HT-29 (cell line): ENCODE data around the gene TRMT1. TPM values are rescaled to one million over a fixed set of nuclear protein-coding genes. Genes with fewer than 3 reads are reported as not detected.

Experiments
- DNase-seq: peaks from one replicate; pipeline ENCODE4 v3.0.0-alpha.2; 2015; ENCODE audit warnings: low spot score
- total RNA-seq: library from RNA; depleted of rRNA; stranded (reverse); fragments of >200 nt; shearing (Covaris generic); gene quantifications from 2 replicates; pipeline ENCODE4 v1.2.3, GENCODE V29; 2014

The TRMT1 gene
- total RNA-seq, 1 experiment from 2014 or later = 52.8 TPM

GRCh38 chr19:13127051-13127450, 10.5 kb upstream of the TRMT1 start:
- DNase-seq = no peak

- no peak for DNase-seq
Measured at GRCh38 chr19:13122980-13123957, 6.7 kb upstream of the TRMT1 start.

- no peak for DNase-seq
Measured at GRCh38 chr19:13122275-13122878, 5.8 kb upstream of the TRMT1 start.

- no peak for DNase-seq
Measured at GRCh38 chr19:13121551-13122274, 5.2 kb upstream of the TRMT1 start.

GRCh38 chr19:13120817-13121216, 4.3 kb upstream of the TRMT1 start:
- DNase-seq = no peak

DNA sequence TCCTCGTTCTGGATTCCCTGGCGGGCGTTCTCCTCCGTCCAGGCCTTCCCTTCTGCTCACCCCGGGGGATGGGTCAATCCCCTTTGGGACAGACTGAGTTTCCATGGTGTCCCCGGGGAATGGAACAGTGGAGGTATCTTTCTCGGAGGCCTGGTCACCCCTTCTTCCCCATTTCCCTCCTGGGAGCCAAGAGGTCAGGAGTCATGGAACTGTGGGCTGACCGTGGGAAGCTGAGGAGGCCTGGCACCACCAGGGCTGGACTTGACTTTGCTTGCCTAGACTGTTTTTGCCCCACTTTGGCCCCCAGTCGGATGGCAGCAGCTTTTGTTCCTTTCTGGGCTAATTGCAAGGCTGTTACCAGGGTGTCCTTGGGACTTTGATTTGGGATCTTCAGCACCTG, 3.5 kb upstream of the TRMT1 start:
- DNase-seq = no peak

DNA sequence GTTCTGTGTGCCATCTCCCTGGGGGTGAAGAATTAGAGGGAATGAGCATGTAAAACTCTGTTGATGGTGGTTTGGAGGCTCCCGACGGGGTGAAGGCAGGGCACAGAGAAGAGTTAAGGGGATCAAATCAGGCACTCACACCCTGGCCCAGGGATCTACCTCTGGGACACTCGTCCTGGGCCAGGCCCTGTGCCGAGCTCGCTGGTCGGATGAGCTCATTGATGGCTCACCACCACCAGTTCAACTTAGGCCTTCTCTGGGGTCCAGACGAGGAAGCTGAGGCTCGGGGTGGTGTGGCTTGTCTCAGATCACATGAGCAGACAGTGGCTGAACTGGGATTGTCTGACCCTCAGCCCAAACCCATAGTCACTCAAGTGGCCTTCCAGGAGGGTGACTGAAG, 3.1 kb upstream of the TRMT1 start:
- no peak for DNase-seq

- no peak for DNase-seq
Measured at GRCh38 chr19:13118424-13119193, 2.1 kb upstream of the TRMT1 start.

DNA sequence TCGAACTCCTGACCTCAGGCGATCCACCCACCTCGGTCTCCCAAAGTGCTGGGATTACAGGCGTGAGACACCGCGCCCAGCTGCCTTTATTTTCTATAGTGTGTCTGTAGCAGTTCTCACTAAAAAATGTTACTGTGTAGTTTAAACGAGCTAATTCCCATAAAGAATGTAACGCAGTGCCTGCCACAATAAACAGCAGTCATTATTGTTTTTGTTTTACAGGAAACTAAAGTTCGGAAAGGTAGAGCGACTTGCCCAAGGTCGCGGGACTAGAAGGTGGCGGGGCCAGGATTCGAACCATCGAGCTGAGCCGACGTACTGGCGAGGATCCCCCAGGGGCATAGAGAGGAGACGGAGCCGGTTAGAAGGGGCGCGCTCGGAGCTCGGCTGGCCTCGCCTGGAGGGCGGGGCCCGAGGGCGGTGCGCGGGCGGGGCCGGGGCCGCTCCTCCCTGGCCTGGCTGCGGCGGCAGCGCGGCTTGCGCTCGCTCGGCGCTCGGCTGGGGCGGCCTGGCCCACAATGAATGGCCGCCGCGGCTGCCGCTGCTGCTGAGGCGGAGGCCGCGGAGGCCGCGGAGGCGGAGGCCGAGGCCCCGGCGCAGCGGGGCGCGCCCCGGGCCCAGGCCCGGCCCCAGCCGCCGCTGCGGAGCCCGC, 1.4 kb upstream of the TRMT1 start, which contains the start of gene NACC1:
TSS of gene NACC1 (plus strand) at position 493 of the 652 bp plus-strand sequence. CDS start 16,944 bp downstream, outside the sequence.
- peak; percentile 79 for DNase-seq

- DNase-seq = no peak
Measured at GRCh38 chr19:13117176-13117771, 734 bp upstream of the TRMT1 start.

GRCh38 chr19:13115936-13116281, 631 bp downstream of the TRMT1 start:
- DNase-seq = no peak

GRCh38 chr19:13112555-13112954, 4.0 kb downstream of the TRMT1 start:
- DNase-seq = no peak

GRCh38 chr19:13110099-13110610, 6.4 kb downstream of the TRMT1 start:
- DNase-seq = no peak

GRCh38 chr19:13109361-13110098, 7.0 kb downstream of the TRMT1 start:
- no peak for DNase-seq

DNA sequence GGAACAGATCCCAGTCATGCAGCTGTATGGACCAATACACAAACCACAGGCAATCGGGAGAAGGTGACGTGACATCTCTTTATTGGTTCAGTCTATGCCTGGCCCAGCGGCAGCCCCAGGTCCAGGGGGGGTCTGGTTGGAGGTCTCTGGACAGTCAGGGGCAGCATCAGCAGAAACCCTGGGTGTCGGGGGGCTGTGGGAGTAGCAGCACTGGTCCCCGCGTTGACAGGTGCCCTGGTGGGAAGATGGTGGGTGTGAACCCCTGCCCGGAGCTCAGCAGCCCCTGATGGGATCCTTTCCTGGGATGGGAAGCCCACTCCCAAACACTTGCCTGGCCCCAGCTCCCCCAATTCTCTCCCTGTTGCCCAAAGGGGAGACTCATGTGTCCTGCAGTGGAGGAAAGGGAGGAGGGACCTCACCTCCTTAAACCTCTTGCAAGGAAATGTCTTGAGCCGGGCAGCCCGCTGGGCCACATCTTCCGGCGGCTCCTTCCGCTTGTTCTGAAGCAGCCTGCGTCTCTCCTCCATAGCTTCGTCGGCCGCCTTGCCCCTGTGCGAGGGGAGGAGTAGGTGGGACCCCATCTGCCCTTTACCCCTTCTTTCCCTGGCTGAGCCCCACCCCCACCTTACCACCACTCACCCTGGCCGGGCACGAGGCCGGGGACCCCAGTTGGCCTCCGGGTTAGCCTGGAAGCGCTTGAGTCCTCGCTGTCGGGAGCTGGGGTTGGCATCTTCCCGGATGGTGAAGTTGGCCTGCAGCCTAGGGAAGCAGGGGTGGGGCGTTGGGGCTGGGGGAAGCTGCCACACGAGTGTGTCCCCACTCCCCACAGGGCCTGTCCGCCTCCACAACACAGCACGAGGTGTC, 11.5 kb downstream of the TRMT1 start:
- no peak for DNase-seq

- no peak for DNase-seq
Measured at GRCh38 chr19:13104360-13104847, 12.1 kb downstream of the TRMT1 start.

DNA sequence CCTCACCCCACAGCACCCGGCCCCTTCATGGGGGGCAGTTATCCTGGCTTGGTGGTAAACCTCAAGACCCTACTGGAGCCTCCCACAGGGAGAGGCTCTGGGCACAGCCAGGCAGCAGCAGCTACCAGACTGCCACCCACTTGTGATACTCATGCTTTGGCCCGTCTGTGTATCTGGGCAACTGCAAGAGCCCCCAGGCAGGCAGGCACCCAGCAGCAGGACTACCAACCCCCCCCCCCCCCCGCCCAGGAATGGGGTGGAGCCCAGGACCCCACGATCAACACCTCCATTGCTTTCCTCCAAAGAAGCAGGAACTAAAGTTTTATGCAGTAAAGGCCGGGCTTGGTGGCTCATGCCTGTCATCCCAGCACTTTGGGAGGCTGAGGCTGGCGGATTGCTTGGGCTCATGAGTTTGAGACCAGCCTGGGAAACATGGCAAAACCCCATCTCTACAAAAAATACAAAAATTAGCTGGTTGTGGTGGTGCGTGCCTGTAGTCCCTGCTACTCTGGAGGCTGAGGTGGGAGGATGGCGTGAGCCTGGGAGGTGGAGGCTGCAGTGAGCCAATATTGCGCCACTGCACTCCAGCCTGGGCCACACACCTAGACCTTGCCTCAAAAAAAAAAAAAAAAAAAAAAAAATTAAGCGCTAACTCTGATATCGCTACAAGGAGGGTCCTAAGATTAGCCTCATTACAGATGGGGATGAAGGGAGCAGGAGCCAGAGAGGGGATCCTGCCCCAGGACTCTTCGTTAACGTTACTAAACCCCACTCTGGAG, 12.8 kb downstream of the TRMT1 start:
- no peak for DNase-seq
